HCT116 (cell line): ENCODE results near the gene STX19. TPM values are rescaled to one million over a fixed set of nuclear protein-coding genes. Genes with fewer than 3 reads are reported as not detected.

Source experiments
- ATAC-seq: fragments of 200-7000 bp; cut with Tn5 transposase; 2 replicates; pipeline ENCODE4 v1.9.1; 2020; ENCODE audit warnings: mild to moderate bottlenecking, moderate library complexity
- BruUV-seq: library from RNA; stranded (reverse); fragments of 400-500 nt; replicated peaks from 2 replicates; lab custom pipeline; 2021; lab: Mats Ljungman, UMichigan
- CTCF ChIA-PET: fragments of 300-600 bp; sonication (Branson Sonifier 250); formaldehyde crosslinking; loops from one replicate; lab custom pipeline; 2021; ENCODE audit warnings: antibody characterized with exemption; lab: Charles Lee
- POLR2A ChIA-PET: fragments of 300-600, 350-600 bp; sonication (Branson Sonifier 250); formaldehyde crosslinking; loops from one replicate; lab custom pipeline; 2021; ENCODE audit warnings: antibody characterized with exemption; lab: Charles Lee
- RAD21 ChIA-PET, 2 experiments: fragments of 300-600 bp; sonication (Branson Sonifier 250); formaldehyde crosslinking; loops; one replicate each; lab custom pipeline; 2023; ENCODE audit warnings: low total read pairs in 2 of 2; ENCODE audit not compliant: uncharacterized antibody in 2 of 2, unreplicated experiment in 2 of 2, low non-redundant PET in 1 of 2; lab: Charles Lee
- DNase-seq: peaks from one replicate; pipeline ENCODE4 v3.0.0-alpha.2; 2010; ENCODE audit warnings: low read depth, low spot score
- H2AFZ ChIP-seq: fragments of 200-600 bp; shearing (Covaris generic), sonication (generic); 2 replicates; pipeline ENCODE4 v1.6.1; 2017; ENCODE audit warnings: low read depth, mixed run types, mixed read lengths, antibody characterized with exemption, low read length; ENCODE audit not compliant: poor library complexity, severe bottlenecking
- H3K27ac ChIP-seq: 2 replicates; pipeline ENCODE4 v1.5.1; 2012; ENCODE audit warnings: low read depth, low read length
- H3K27me3 ChIP-seq: fragments of 200-600 bp; sonication (generic); 2 replicates; pipeline ENCODE4 v1.6.1; 2016; ENCODE audit warnings: mixed run types, low read length, mixed read lengths; ENCODE audit not compliant: insufficient read depth
- H3K36me3 ChIP-seq, 2 experiments: fragments of 200-500 bp in 1 of 2; fragments of 200-600 bp in 1 of 2; sonication (Bioruptor generic) in 1 of 2; sonication (generic) in 1 of 2; 2 replicates each; pipeline versions ENCODE4 v1.5.1 to v1.6.1; 2014 to 2016; ENCODE audit warnings: low read length in 2 of 2, inconsistent platforms in 1 of 2, mixed read lengths in 1 of 2, mixed run types in 1 of 2; ENCODE audit not compliant: insufficient read depth in 2 of 2, control insufficient read depth in 1 of 2
- H3K4me1 ChIP-seq, 2 experiments: fragments of 200-600 bp in 1 of 2; sonication (generic) in 1 of 2; 2 replicates each; pipeline versions ENCODE4 v1.5.1 to v1.6.1; 2012 to 2017; ENCODE audit warnings: low read length in 2 of 2, inconsistent platforms in 1 of 2, mild to moderate bottlenecking in 1 of 2, mixed read lengths in 1 of 2, mixed run types in 1 of 2, moderate library complexity in 1 of 2; ENCODE audit not compliant: insufficient read depth in 2 of 2, control insufficient read depth in 1 of 2
- H3K4me2 ChIP-seq: fragments of 200-600 bp; sonication (generic); 2 replicates; pipeline ENCODE4 v1.6.1; 2017; ENCODE audit warnings: mixed run types, low read length, mixed read lengths
- H3K4me3 ChIP-seq, 2 experiments: fragments of 200-600 bp in 1 of 2; sonication (generic) in 1 of 2; replicated peaks in 1 of 2; 2 replicates each; pipeline ENCODE4 v1.5.1; 2011 to 2016; ENCODE audit warnings: low read length in 2 of 2, control low read depth in 1 of 2, low read depth in 1 of 2, mild to moderate bottlenecking in 1 of 2, mixed read lengths in 1 of 2, mixed run types in 1 of 2
- H3K79me2 ChIP-seq: fragments of 200-600 bp; sonication (generic); 2 replicates; pipeline ENCODE4 v1.6.1; 2017; ENCODE audit warnings: mild to moderate bottlenecking, mixed run types, low read length, moderate library complexity, mixed read lengths; ENCODE audit not compliant: insufficient read depth
- H3K9ac ChIP-seq: fragments of 200-600 bp; sonication (generic); 2 replicates; pipeline ENCODE4 v1.6.1; 2016; ENCODE audit warnings: low read length, mixed read lengths
- H3K9me2 ChIP-seq: fragments of 200-600 bp; sonication (generic), shearing (Covaris generic); 2 replicates; pipeline ENCODE4 v1.6.1; 2017; ENCODE audit warnings: mixed run types, mild to moderate bottlenecking, moderate library complexity; ENCODE audit not compliant: insufficient read depth
- H3K9me3 ChIP-seq, 2 experiments: fragments of 200-500 bp in 1 of 2; fragments of 200-600 bp in 1 of 2; sonication (Bioruptor generic) in 1 of 2; sonication (generic) in 1 of 2; 2 replicates each; pipeline ENCODE4 v1.6.1; 2014 to 2017; ENCODE audit warnings: low read length in 2 of 2, mixed read lengths in 2 of 2, inconsistent platforms in 1 of 2, low read depth in 1 of 2, mild to moderate bottlenecking in 1 of 2, mixed run types in 1 of 2, moderate library complexity in 1 of 2; ENCODE audit not compliant: control insufficient read depth in 1 of 2, insufficient read depth in 1 of 2
- H4K20me1 ChIP-seq: fragments of 200-600 bp; sonication (generic), shearing (Covaris generic); 2 replicates; pipeline ENCODE4 v1.6.1; 2017; ENCODE audit warnings: mixed run types, mild to moderate bottlenecking, moderate library complexity; ENCODE audit not compliant: insufficient read depth
- CEBPB ChIP-seq: IDR thresholded peaks from 2 replicates; pipeline ENCODE4 v1.6.1; 2012; ENCODE audit warnings: low read depth
- EGR1 ChIP-seq: IDR thresholded peaks from 2 replicates; pipeline ENCODE4 v1.6.1; 2012; ENCODE audit warnings: low read depth
- ELF1 ChIP-seq: IDR thresholded peaks from 2 replicates; pipeline ENCODE4 v1.6.1; 2012; ENCODE audit warnings: low read depth, borderline replicate concordance
- EZH2 ChIP-seq: fragments of 200-600 bp; sonication (generic); IDR thresholded peaks from 2 replicates; pipeline ENCODE4 v1.6.1; 2017; ENCODE audit warnings: antibody characterized with exemption, mixed run types
- EZH2phosphoT487 ChIP-seq: fragments of 200-600 bp; IDR thresholded peaks from 2 replicates; pipeline ENCODE4 v1.6.1; 2018; ENCODE audit warnings: antibody characterized with exemption, borderline replicate concordance
- FOSL1 ChIP-seq: IDR thresholded peaks from 2 replicates; pipeline ENCODE4 v1.6.1; 2012; ENCODE audit warnings: low read depth
- JUND ChIP-seq: IDR thresholded peaks from 2 replicates; pipeline ENCODE4 v1.6.1; 2012
- POLR2A ChIP-seq: IDR thresholded peaks from 2 replicates; pipeline ENCODE4 v1.7.0; 2011; ENCODE audit warnings: borderline replicate concordance; ENCODE audit not compliant: insufficient read depth, insufficient read length; ENCODE audit errors: extremely low read depth
- POLR2AphosphoS5 ChIP-seq: IDR thresholded peaks from 2 replicates; pipeline ENCODE4 v1.6.1; 2011; ENCODE audit warnings: mild to moderate bottlenecking, low read depth, low read length, moderate library complexity
- RAD21 ChIP-seq: IDR thresholded peaks from 2 replicates; pipeline ENCODE4 v1.6.1; 2012; ENCODE audit warnings: low read depth, mild to moderate bottlenecking
- SP1 ChIP-seq: IDR thresholded peaks from 2 replicates; pipeline ENCODE4 v1.6.1; 2012; ENCODE audit warnings: low read depth
- SRF ChIP-seq: IDR thresholded peaks from 2 replicates; pipeline ENCODE4 v1.6.1; 2012; ENCODE audit warnings: low read depth
- TCF7L2 ChIP-seq: IDR thresholded peaks from 2 replicates; pipeline ENCODE4 v1.7.0; 2011; ENCODE audit warnings: borderline replicate concordance, inconsistent platforms; ENCODE audit not compliant: insufficient read depth, insufficient read length; ENCODE audit errors: extremely low read depth
- ZFX ChIP-seq: fragments of 450-650 bp; IDR thresholded peaks from 2 replicates; pipeline ENCODE4 v1.6.1; 2017
- ZNF274 ChIP-seq: fragments of 200-500 bp; sonication (Bioruptor generic); IDR thresholded peaks from 2 replicates; pipeline ENCODE4 v1.6.1; 2014; ENCODE audit warnings: mild to moderate bottlenecking, low read depth, low read length, inconsistent platforms
- intact Hi-C: fragments of 100-400 bp; cut with micrococcal nuclease; formaldehyde crosslinking; loops from 2 replicates; pipeline ENCODE4 v1.10.0; 2022
- total RNA-seq: library from RNA; stranded (reverse); gene quantifications from one replicate; pipeline ENCODE4 v1.2.1, GENCODE V29; 2021; ENCODE audit not compliant: unreplicated experiment
- TF ChIP-seq, protein P1 (sequence below): IDR thresholded peaks from 2 replicates; pipeline ENCODE4 v1.6.1; 2012
- TF ChIP-seq, protein P2 (sequence below): IDR thresholded peaks from 2 replicates; pipeline ENCODE4 v1.6.1; 2012
- TF ChIP-seq, protein P3 (sequence below), 3 experiments: fragments of 200-600 bp in 1 of 3; sonication (generic) in 1 of 3; IDR thresholded peaks in 2 of 3; conservative IDR thresholded peaks in 1 of 3; 2 replicates each; pipeline ENCODE4 v1.5.1; 2012 to 2017; ENCODE audit warnings: low read depth in 2 of 3, low read length in 2 of 3, antibody characterized with exemption in 1 of 3, borderline replicate concordance in 1 of 3, control low read depth in 1 of 3, mild to moderate bottlenecking in 1 of 3, mixed read lengths in 1 of 3, mixed run types in 1 of 3, moderate library complexity in 1 of 3; ENCODE audit not compliant: insufficient read depth in 1 of 3

The STX19 gene
- total RNA-seq, 1 experiment from 2014 or later = not detected

DNA sequence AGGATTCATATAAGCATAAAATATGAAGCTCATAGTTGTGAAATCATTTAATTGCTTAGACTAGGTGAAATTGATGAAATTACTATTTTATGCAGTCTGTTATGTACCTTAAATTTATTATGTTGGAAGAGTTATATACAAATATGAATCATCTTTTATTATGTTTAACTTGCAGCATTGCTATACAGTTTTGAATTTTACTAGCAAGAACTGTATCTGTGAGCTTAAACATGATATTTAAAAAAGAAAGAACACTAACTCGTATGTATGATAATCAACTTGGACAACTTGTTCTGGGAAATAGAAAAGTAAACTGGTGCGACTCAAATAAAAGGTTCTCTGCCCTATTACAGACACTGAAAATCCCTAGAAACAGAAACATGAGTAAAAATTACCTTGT, 1.8 kb downstream of the STX19 start:
- no peak for DNase-seq
- intact Hi-C loops = no loop called here
- Histone ChIP-seq H3K4me1 (peaks cover 6% of the 10 kb centered on the region in 2 experiments), H3K79me2 (no peaks in the 10 kb centered on the region), H3K9me2 (no peaks in the 10 kb centered on the region), H2AFZ (no peak overlapping the region), H3K4me3 (no peak overlapping the region), H3K36me3 (no peaks in the 10 kb centered on the region), H3K9ac (no peak overlapping the region), H3K27me3 (no peaks in the 10 kb centered on the region), H3K27ac (no peak overlapping the region), H3K4me2 (no peak overlapping the region), H3K9me3 (no peaks in the 10 kb centered on the region), H4K20me1 (no peaks in the 10 kb centered on the region)
- ChIA-PET POLR2A (no interaction called here), CTCF (interaction anchor here (2.0 kb wide), 1 partner anchor 22 kb away, joined by 4 read pairs; no protein-coding TSS in a partner anchor), RAD21 (no interaction called here)
- BruUV-seq = no TSS peak
- ATAC-seq = no peak
- no peak for TF ChIP-seq POLR2AphosphoS5
- TF ChIP-seq, protein P1, sequence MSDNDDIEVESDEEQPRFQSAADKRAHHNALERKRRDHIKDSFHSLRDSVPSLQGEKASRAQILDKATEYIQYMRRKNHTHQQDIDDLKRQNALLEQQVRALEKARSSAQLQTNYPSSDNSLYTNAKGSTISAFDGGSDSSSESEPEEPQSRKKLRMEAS = no peak
- TF ChIP-seq, protein P2, sequence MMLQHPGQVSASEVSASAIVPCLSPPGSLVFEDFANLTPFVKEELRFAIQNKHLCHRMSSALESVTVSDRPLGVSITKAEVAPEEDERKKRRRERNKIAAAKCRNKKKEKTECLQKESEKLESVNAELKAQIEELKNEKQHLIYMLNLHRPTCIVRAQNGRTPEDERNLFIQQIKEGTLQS = no peak
- no peak for TF ChIP-seq ZFX

DNA sequence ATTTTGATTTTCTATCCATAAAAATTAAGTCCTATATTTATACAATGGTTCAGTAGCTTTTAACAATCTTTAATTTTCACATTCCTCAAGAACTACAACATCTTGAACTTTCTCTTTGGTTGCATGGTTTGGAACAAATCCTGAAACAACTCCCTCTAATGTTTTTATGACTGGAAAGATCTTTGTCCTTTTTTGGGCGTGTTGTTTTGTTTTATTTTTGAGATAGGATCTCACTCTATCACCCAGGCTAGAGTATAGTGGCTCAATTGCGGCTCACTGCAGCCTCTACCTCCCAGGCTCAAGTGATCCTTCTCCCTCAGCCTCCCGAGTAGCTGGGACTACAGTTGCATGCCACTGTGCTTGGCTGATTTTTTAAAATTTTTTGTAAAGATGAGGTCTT, 4.0 kb downstream of the STX19 start:
- POLR2A ChIA-PET = no interaction called here
- no peak overlapping the region for H3K4me3 ChIP-seq
- no peak overlapping the region for H3K4me2 ChIP-seq
- BruUV-seq = no TSS peak
- H2AFZ ChIP-seq = no peak overlapping the region
- CTCF ChIA-PET = interaction anchor here (0.6 to 1.2 kb wide), 2 partner anchors 13 to 115 kb away, joined by 3 read pairs; no protein-coding TSS in a partner anchor
- peaks cover 6% of the 10 kb centered on the region in 2 experiments for H3K4me1 ChIP-seq
- intact Hi-C loops = no loop called here
- RAD21 ChIA-PET = no interaction called here
- no peak overlapping the region for H3K27ac ChIP-seq
- DNase-seq (no peak), ATAC-seq (no peak)
- no peaks in the 10 kb centered on the region for H3K27me3 ChIP-seq
- H3K9ac ChIP-seq = no peak overlapping the region
- H3K9me2 ChIP-seq = no peaks in the 10 kb centered on the region
- no peak for TF ChIP-seq SP1
- TF ChIP-seq JUND = no peak
- TF ChIP-seq, protein P2 = no peak
- no peak for TF ChIP-seq EZH2phosphoT487
- no peak for TF ChIP-seq TCF7L2
- TF ChIP-seq SRF = no peak
- no peak for TF ChIP-seq ZFX
- TF ChIP-seq ZNF274 = no peak
- TF ChIP-seq RAD21 = no peak
- TF ChIP-seq ELF1 = no peak
- TF ChIP-seq, protein P3, sequence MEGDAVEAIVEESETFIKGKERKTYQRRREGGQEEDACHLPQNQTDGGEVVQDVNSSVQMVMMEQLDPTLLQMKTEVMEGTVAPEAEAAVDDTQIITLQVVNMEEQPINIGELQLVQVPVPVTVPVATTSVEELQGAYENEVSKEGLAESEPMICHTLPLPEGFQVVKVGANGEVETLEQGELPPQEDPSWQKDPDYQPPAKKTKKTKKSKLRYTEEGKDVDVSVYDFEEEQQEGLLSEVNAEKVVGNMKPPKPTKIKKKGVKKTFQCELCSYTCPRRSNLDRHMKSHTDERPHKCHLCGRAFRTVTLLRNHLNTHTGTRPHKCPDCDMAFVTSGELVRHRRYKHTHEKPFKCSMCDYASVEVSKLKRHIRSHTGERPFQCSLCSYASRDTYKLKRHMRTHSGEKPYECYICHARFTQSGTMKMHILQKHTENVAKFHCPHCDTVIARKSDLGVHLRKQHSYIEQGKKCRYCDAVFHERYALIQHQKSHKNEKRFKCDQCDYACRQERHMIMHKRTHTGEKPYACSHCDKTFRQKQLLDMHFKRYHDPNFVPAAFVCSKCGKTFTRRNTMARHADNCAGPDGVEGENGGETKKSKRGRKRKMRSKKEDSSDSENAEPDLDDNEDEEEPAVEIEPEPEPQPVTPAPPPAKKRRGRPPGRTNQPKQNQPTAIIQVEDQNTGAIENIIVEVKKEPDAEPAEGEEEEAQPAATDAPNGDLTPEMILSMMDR (IDR thresholded peaks at IDR 0.05 in 2 of 3, conservative IDR thresholded peaks at IDR 0.05 in 1 of 3; ENCODE audit: borderline replicate concordance in 1 of 3, insufficient read depth in 1 of 3, low read depth in 2 of 3, low read length in 2 of 3) = no peak
- no peak for TF ChIP-seq FOSL1
- TF ChIP-seq CEBPB = no peak
- no peak for TF ChIP-seq EZH2
- TF ChIP-seq, protein P1 = no peak
- no peak for TF ChIP-seq EGR1
- TF ChIP-seq POLR2A = no peak
- H3K79me2 ChIP-seq = no peaks in the 10 kb centered on the region
- H3K9me3 ChIP-seq = no peaks in the 10 kb centered on the region
- H3K36me3 ChIP-seq = no peaks in the 10 kb centered on the region
- H4K20me1 ChIP-seq = no peaks in the 10 kb centered on the region
